HG02840 (cell line): ENCODE measurements around the gene FPR1.

Experiments
- ATAC-seq: cut with Tn5 transposase; IDR thresholded peaks from one replicate; pipeline ENCODE4 v1.9.1; 2021; ENCODE audit warnings: mild to moderate bottlenecking, moderate library complexity, moderate number of reproducible peaks; ENCODE audit not compliant: unreplicated experiment, low FRiP score

Gene FPR1

DNA sequence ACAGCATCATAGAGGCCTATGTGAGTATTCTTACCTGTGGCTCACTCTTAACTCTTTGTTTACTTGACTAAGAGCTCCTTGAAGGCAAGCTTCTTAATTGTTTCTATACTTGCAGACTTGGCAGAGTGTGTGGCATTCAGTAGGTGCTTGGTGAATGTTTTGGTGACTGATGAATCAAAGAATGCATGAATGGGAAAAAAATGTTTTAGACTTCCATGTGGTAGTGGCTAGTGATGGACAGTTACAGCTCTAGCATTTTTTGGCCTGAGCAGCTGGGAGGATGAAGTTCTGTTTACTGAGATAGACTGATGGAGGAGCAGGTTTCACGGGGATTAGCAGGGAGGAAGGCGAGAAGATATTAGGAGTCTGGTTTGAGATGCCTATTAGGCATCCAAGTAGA lies 41.5 kb downstream of the FPR1 start:
- no peak for ATAC-seq

- ATAC-seq: no peak
Measured at GRCh38 chr19:51709575-51709974, 42.1 kb downstream of the FPR1 start.

GRCh38 chr19:51708811-51709210 lies 42.9 kb downstream of the FPR1 start:
- ATAC-seq: no peak

GRCh38 chr19:51706885-51707284 lies 44.8 kb downstream of the FPR1 start:
- ATAC-seq: no peak

DNA sequence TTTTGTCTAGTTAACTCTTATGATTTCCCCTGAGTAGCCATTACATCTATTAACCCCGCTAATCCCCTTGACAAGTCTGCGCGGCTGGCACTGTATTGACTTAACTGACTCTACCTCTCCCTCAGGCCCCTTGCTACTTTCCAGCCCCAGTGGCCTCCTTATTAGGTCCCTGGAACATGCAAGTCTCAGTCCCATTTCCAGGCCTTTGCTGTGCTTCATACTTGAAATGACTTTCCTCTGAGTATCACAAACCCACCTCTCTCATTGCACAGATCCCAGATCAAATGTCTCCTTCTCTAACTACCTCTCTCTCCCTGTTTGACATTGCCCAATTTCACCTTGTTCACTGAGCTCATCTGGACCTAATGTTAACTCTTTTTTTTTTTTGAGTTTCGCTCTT lies 45.4 kb downstream of the FPR1 start:
- no peak for ATAC-seq

- ATAC-seq: no peak
Measured at GRCh38 chr19:51704626-51705025, 47.1 kb downstream of the FPR1 start.

GRCh38 chr19:51703575-51704515 lies 47.8 kb downstream of the FPR1 start:
- peak; percentile 85 for ATAC-seq

- ATAC-seq: no peak
Measured at GRCh38 chr19:51702825-51703574, 48.7 kb downstream of the FPR1 start.

DNA sequence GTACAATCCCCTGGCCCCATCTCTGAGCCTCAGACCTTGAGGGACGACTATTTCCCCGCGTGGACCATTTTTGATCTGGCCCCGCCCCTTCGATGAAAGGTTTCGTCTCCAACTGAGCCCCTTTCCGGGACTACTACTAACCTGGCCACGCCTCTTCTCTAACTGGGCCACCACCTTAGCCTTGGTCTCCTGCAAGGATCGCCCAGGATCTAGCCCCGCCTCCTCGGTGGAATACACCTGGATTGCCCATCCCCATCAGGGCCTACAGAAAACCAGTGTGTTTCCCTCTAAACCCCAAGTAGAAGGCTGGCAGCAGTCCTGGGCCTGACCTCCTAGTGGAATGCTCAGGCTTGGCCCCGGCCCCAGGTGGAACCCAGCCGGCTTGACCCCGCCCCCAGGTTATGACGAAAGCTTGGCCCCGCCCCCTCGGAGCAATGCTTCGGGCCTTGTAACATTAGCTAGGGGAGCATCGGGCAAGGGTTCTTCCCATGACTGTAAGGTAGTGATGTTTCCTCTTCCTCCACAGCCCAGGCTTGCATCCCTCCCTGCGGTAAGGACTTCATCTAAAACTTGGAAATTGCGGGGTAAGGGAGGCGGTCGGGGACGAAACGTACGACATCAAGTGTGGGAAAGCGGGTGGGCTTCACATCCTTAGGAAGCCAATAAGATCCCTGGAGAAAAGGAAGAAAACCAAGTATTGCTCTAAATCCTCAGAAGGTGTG lies 49.4 kb downstream of the FPR1 start:
- ATAC-seq: no peak

GRCh38 chr19:51701468-51702100 lies 50.1 kb downstream of the FPR1 start:
- ATAC-seq: no peak

- ATAC-seq: no peak
Measured at GRCh38 chr19:51699170-51699569, 52.5 kb downstream of the FPR1 start.

GRCh38 chr19:51698296-51698695 lies 53.4 kb downstream of the FPR1 start:
- no peak for ATAC-seq

DNA sequence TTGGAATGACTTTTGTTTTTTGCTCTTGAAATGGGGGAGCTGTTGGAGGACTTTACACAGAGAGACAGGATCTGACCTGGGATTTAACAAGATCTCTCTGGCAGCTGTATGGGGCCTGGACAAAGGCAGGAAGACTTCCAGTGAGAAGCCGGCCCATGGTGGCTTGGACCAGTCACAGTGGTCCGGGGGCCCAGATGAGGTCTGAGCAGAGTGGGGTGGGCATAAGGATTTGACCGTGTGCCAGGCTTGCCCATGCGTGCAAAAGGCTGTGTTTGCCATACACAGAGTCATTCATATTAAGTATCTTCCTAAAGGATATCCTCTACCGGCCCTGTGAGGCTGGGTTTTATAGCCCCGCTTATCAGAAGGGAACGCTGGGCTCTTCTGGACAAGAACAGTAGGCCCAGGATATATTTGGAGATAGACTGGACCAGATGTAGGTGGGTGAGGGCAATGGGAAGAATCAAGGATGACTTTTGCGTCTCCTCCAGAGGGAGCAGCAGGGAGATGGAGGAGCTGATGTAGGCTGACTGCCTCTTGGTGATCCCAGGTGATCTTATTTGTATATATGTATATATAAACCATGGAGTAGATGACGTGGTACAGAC lies 54.4 kb downstream of the FPR1 start:
- no peak for ATAC-seq

GRCh38 chr19:51696606-51697005 lies 55.1 kb downstream of the FPR1 start:
- ATAC-seq: no peak
